Airway epithelial cell (primary cell): ENCODE measurements around the gene HYAL2. TPM values are rescaled to one million over a fixed set of nuclear protein-coding genes. Genes with fewer than 3 reads are reported as not detected.

Source experiments
- total RNA-seq: library from RNA; depleted of rRNA; stranded (reverse); fragments of >200 nt; gene quantifications from 2 replicates; pipeline ENCODE4 v1.2.3, GENCODE V29; 2015

Gene HYAL2
- total RNA-seq, 1 donor from 2014 or later, result 81.7 TPM

Other genes with a start within 250 kb of the HYAL2 start
- gene RBM5, start 233.8 kb downstream of the HYAL2 start, total RNA-seq, result 30.3 and 59.5 TPM in 2 replicates
- gene SEMA3F, start 167.4 kb downstream of the HYAL2 start, total RNA-seq, result 183 and 242 TPM in 2 replicates
- gene GNAT1, start 131.1 kb downstream of the HYAL2 start, total RNA-seq, result 0.35 TPM in 1 of 2 replicates, not detected in the other
- 0.23 TPM in 1 of 2 replicates, not detected in the other for gene SLC38A3, start 117.5 kb downstream of the HYAL2 start, total RNA-seq
- gene GNAI2, start 86.5 kb downstream of the HYAL2 start, total RNA-seq, result 186 and 226 TPM in 2 replicates
- gene SEMA3B, start 53.6 kb downstream of the HYAL2 start, total RNA-seq, result 3.9 and 5.4 TPM in 2 replicates
- gene LSMEM2, start 43.7 kb downstream of the HYAL2 start, total RNA-seq, result not detected in 2 replicates
- 135 and 138 TPM in 2 replicates for gene IFRD2, start 30.3 kb downstream of the HYAL2 start, total RNA-seq
- gene HYAL3, start 23.3 kb downstream of the HYAL2 start, total RNA-seq, result 13.4 and 19.0 TPM in 2 replicates
- gene NAA80, start 23.3 kb downstream of the HYAL2 start, total RNA-seq, result 28.8 and 38.5 TPM in 2 replicates
- gene HYAL1, start 19.2 kb downstream of the HYAL2 start, total RNA-seq, result 29.3 and 29.6 TPM in 2 replicates
- 32.7 and 56.4 TPM in 2 replicates for gene TUSC2, start 5.5 kb upstream of the HYAL2 start, total RNA-seq
- gene RASSF1, start 18.1 kb upstream of the HYAL2 start, total RNA-seq, result 20.2 and 21.0 TPM in 2 replicates
- gene ZMYND10, start 23.0 kb upstream of the HYAL2 start, total RNA-seq, result 1.1 and 1.4 TPM in 2 replicates
- 14.7 and 17.4 TPM in 2 replicates for gene NPRL2, start 28.0 kb upstream of the HYAL2 start, total RNA-seq
- 24.9 and 28.8 TPM in 2 replicates for gene CYB561D2, start 28.1 kb upstream of the HYAL2 start, total RNA-seq
- gene TMEM115, start 36.8 kb upstream of the HYAL2 start, total RNA-seq, result 54.4 and 56.9 TPM in 2 replicates
- 0.07 TPM in 1 of 2 replicates, not detected in the other for gene CACNA2D2, start 180.9 kb upstream of the HYAL2 start, total RNA-seq
- 1.9 and 2.3 TPM in 2 replicates for gene C3orf18, start 245.0 kb upstream of the HYAL2 start, total RNA-seq
- gene HEMK1, start 246.8 kb upstream of the HYAL2 start, total RNA-seq, result 14.0 and 15.9 TPM in 2 replicates